ENCODE results near the gene SELPLG.
A peak's percentile ranks its signal among the peaks of the same experiment; 100 is the strongest.
"Not testable (repeated sequence)": the region's sequence is repeated elsewhere in the genome, so short reads cannot be mapped to it uniquely, and the experiment has no call there.

The SELPLG gene

GRCh38 chr12:108637222-108637971, 3.7 kb upstream of the SELPLG start:
- no peak for DNase-seq

DNA sequence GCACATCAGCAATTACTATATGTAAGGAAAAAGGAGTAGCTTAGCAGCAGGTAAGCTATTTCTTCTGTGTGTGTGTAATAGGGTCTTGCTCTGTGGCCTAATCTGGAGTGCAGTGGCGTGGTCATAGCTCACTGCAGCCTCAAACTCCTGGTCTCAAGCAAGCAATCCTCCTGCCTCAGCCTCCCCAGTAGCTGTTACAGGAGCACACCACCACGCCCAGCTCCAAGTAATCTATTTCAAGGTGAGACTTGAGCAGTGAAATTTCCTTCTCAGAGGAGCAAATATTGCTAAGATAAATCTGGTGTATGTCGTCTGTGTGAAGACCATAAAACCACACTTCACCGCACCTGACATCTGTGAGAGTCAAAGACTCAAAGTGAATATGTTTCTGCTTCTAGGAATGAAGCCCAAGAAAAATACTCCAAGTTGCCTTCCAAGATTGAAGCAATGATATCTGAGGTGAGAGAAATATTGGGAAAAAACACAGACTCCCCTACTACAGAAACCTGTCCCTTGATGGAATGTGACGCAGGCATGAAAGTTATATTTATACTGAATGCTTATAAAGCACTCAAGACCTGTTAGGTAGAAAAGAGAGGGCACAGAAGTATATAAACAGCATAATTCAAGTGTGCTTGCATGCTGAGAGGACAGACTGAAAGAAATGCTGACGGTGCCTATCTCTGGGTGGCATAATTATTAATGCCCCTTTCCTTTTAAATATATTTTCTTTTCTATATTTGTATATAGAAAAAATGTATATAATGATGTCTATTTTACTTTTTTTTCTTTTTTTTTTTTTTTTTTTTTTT, 2.5 kb upstream of the SELPLG start:
- no peak for DNase-seq

DNA sequence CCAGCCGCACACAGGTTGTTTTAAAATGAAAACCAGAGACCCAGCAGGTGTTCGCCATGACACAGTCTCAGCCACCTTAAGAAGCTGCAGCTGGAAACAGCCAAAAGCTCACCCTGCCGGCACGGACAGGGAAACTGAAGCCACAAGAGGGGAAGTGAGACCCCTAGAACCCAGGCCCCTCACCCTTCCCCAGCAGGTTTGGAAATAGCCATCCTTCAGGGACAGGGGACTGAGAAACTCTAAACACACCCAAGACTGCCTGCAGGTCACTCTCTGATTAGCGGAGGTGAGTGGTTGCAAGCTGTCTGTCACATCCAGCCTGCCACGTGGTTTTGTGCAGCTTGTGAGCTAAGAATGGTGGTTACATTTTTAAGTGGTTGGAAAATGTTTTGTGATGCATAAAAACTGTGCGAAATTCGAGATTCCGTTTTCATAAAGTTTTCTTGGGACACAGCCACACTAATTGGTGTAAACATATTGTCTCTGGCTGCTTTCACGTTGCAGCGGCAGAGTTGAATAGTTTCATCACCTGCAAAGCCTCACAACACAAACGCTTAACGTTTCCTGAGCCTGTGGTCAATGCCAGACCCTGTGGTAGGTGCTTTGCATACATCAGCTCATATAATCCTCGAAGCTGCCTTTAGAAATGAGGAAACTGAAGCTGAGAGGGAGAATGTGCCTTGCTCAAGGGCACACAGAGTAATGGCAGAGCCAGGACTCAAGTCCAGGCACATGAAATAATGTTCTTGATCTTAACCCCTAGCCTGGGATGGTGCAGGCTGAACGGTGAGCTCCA, 1.7 kb upstream of the SELPLG start:
- DNase-seq = no peak

- no peak for DNase-seq
Measured at GRCh38 chr12:108634341-108634751, 652 bp upstream of the SELPLG start.

GRCh38 chr12:108633081-108633533, 587 bp downstream of the SELPLG start:
- DNase-seq = no peak

- not testable (repeated sequence) for DNase-seq
Measured at GRCh38 chr12:108631261-108631660, 2.4 kb downstream of the SELPLG start.

DNA sequence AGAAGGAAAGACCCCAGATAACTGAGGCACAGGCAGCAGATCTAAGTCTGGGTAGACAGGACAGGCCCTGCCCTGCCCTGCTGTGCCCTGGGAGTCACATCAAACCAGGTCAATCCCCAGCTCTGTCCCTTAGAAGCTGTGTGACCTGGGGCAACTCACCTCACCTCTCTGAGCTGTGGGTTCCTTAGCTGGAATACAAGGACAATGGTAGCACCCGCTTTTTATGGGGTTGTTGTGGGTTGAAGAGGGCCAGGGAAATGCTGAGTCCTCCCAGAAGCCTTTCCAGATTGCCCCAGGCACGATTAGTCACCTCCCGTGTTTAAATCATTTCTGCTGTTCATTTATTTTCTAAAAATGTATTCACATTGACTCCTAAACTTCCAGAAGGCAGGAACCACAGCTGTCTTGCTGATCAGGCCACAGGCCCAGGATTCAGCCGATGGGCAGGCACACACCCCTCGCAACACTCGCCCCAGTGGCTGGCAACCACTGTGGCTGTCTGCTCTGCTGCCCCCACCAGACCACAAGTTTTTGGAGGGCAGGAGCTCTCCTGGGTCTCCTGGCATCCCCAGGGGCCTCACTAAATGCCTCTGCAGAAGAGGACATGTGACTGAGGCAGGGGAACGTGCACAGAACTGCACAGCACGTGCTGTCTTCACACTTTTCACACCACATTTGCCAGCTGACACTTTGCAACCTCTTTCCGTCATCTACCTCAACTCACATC, 3.0 kb downstream of the SELPLG start:
- DNase-seq = no peak

GRCh38 chr12:108629824-108630476, 3.7 kb downstream of the SELPLG start:
- no peak for DNase-seq

DNA sequence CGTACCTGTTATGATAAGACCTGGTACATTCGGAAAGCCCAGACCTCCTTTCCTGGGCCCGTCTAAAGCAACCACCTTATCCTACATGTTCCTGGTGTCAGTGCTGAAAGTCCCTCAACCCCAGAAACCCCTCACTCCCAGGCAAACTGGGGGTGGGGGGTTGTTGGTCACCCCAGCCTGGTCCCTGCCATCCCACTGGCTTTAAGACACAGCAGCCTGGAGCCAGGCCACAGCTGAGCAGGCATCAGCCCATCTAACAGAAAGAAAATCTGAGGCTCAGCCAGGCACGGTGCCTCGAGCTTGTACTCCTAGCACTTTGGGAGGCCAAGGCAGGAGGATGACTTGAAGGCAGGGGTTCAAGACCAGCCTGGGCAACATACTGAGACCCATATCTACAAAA, 4.5 kb downstream of the SELPLG start:
- DNase-seq = no peak

GRCh38 chr12:108627134-108627920, 6.4 kb downstream of the SELPLG start:
- no peak for DNase-seq

DNA sequence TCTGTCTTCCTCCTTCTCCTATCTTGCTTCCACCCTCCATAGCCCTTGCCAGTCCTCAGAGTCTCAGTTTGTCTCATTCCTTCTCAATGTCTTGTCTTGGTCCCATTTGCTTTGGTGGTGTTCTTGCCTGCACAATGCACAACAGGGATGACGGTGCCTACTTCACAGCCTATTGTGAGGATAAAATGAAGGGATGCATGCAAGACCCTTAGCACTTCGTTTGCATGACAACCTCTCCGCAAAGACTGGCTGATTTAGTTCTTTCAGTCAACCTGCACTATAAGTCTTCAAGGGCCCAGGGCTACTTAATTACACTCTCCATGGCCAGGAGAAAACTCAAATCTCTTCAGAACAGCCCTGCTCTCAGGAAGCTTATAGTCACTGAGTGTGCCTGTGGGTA, 8.5 kb downstream of the SELPLG start:
- DNase-seq = no peak

DNA sequence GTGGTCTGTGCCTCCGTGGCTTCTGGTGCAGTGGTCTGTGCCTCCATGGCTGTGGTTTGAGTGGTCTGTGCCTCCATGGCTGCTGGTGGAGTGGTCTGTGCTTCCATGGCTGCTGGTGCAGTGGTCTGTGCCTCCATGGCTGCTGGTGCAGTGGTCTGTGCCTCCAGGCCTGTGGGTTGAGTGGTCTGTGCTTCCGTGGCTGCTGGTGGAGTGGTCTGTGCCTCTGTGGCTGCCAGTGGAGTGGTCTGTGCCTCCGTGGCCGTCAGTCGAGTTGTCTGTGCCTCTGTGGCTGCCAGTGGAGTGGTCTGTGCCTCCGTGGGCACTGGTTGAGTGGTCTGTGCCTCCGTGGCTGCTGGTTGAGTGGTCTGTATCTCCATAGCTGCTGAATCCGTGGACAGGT, 10.1 kb downstream of the SELPLG start:
- DNase-seq = no peak

DNA sequence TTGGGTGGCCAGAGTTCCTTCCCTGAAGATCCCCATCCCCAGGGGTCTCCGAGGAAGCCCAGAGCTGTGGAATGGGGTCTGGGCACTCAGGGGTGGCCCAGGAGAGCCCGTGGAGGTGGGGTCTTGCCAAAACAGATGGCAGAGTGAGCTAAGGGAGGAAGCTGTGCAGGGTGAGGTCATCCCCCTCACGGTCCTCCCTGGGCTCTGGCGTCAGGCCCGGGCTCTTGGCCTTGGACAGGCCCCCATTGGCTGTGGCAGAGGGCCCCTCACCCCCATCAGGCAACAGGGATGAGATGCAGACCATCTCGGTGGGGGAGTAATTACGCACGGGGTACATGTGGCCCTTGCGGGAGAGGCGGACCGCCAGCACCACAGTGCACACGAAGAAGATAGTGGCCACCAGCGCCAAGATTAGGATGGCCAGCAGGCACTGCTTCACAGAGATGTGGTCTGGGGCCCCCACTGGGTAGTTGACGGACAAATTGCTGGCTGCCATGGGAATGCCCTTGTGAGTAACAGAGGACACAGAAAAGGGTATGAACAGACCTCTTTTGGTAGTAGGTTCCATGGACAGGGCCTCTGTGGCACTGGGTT, 10.7 kb downstream of the SELPLG start:
- DNase-seq = no peak

DNA sequence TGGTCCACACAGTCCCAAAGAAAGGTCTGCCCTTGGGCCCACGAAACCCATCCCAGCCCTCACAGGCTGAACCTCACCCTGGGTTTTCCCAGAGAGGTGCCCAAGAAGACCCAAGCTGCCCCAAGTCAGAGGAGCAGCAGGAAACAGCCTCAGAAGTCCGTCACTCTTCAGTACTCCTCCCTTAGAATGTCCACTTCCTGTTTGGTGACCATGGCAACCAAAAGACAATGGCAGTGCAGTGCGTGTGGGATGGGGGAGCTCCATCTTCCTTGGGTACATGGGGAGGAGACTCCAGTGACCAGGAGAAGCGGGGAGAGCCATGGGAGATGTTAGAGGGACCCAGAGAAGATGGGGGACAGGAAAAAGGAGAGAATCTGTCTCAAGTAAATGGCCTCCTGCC, 11.3 kb downstream of the SELPLG start:
- no peak for DNase-seq

GRCh38 chr12:108621161-108621560, 12.5 kb downstream of the SELPLG start:
- no peak for DNase-seq

DNA sequence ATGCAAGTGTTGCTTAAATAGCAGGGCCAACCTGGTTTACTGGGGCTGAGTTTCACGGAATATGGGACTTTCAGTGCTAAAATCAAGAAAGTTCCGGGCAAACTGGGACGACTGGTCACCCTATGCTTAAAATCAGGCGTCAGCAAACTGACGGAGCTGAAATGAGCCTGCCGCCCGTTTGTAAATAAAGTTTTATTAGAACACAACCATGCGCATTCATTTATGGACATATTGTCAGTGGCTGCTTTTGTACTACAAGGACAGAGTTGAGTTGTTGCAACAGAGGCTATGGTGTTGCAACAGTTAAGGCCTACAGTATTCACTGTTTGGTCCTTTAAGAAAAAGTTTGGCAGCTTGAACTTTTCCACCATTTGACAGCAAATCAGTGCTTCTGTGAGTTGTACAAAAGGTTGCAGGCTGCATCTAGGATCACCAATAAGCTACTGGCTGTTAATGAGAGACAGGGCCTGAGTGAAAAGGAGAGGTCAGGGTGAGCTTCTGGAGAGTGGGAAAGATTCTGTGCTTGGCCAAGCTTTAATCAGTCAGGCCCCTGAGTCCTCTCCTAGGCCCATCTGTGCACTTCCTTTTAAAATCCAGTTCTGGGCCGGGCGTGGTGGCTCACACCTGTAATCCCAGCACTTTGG, 13.3 kb downstream of the SELPLG start:
- DNase-seq = no peak

- DNase-seq = no peak
Measured at GRCh38 chr12:108619369-108620160, 14.1 kb downstream of the SELPLG start.

DNA sequence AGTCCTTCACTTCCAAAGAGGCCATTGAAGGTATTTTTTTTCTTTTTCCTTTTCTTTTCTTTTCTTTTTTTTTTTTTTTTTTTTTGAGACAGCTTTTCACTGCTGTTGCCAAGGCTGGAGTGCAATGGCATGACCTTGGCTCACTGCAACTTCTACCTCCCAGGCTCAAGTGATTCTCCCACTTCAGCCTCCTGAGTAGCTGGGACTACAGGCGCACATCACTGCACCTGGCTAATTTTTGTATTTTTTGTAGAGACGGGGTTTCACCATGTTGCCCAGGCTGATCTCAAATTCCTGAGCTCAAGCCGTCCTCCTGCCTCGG, 14.8 kb downstream of the SELPLG start:
- DNase-seq = not testable (repeated sequence)

- DNase-seq = peak; percentile 90
Measured at GRCh38 chr12:108618079-108618952, 15.4 kb downstream of the SELPLG start.

Measured in right hindlimb (tissue), 1 donor.